A549 (cell line): ENCODE results near the gene PRKN. TPM values are rescaled to one million over a fixed set of nuclear protein-coding genes. Genes with fewer than 3 reads are reported as not detected.

Source experiments
- ATAC-seq, 2 experiments: fragments of 200-7000 bp in 1 of 2; fragments of >200 bp in 1 of 2; cut with Nextera tagmentation in 1 of 2; cut with Tn5 transposase in 1 of 2; 3 replicates each; pipeline versions ENCODE4 v1.8.0 to v1.9.1; 2018 to 2020; ENCODE audit warnings: mild to moderate bottlenecking in 1 of 2, moderate library complexity in 1 of 2
- CTCF ChIA-PET: fragments of 300-600 bp; sonication (Branson Sonifier 250); formaldehyde crosslinking; extraction: SDS; loops from one replicate; lab custom pipeline; 2021; ENCODE audit warnings: antibody characterized with exemption, inconsistent platforms; lab: Yijun Ruan, JAX
- POLR2A ChIA-PET: fragments of 350-600 bp; formaldehyde crosslinking; extraction: SDS; loops from one replicate; lab custom pipeline; 2021; ENCODE audit warnings: antibody characterized with exemption, inconsistent platforms; lab: Yijun Ruan, JAX
- DNase-seq, 2 experiments: peaks; one replicate each; pipeline versions ENCODE4 v3.0.0 to v3.0.0-alpha.2; 2011 to 2016; ENCODE audit warnings: low read depth in 1 of 2, low spot score in 1 of 2
- FAIRE-seq: peaks from 2 replicates; lab custom pipeline; 2011; peaks lifted over from hg19 to GRCh38; lab: Jason Lieb, UNC
- H3K27ac ChIP-seq, 2 experiments: fragments of >200 bp; sonication (Bioruptor Twin); formaldehyde crosslinking; 3 replicates each; pipeline ENCODE4 v1.5.1; 2016 to 2017
- H3K4me1 ChIP-seq: fragments of >200 bp; sonication (Bioruptor Twin); formaldehyde crosslinking; 3 replicates; pipeline ENCODE4 v1.6.1; 2016
- H3K4me2 ChIP-seq: fragments of >200 bp; sonication (Bioruptor Twin); formaldehyde crosslinking; 3 replicates; pipeline ENCODE4 v1.6.1; 2016
- H3K4me3 ChIP-seq: fragments of >200 bp; sonication (Bioruptor Twin); formaldehyde crosslinking; 3 replicates; pipeline ENCODE4 v1.5.1; 2016
- H3K9me3 ChIP-seq: fragments of >200 bp; sonication (Bioruptor Twin); formaldehyde crosslinking; 3 replicates; pipeline ENCODE4 v1.6.1; 2016
- CBX8 ChIP-seq: fragments of 200-600 bp; sonication (generic); IDR thresholded peaks from 2 replicates; pipeline ENCODE4 v1.6.1; 2016
- CHD4 ChIP-seq: fragments of 200-600 bp; sonication (generic); IDR thresholded peaks from 2 replicates; pipeline ENCODE4 v1.6.1; 2016; ENCODE audit warnings: antibody characterized with exemption, mild to moderate bottlenecking, borderline replicate concordance
- ESRRA ChIP-seq: fragments of 150-350 bp; IDR thresholded peaks from 2 replicates; pipeline ENCODE4 v1.6.1; 2014; ENCODE audit warnings: mild to moderate bottlenecking, low read length, borderline replicate concordance
- JUNB ChIP-seq: fragments of >200 bp; sonication (Bioruptor Twin); formaldehyde crosslinking; IDR thresholded peaks from 2 replicates; pipeline ENCODE4 v1.6.1; 2016
- MAFK ChIP-seq: fragments of 450-650 bp; IDR thresholded peaks from 2 replicates; pipeline ENCODE4 v1.6.1; 2014; ENCODE audit not compliant: partially characterized antibody
- MYC ChIP-seq: IDR thresholded peaks from 2 replicates; pipeline ENCODE4 v1.6.1; 2012; ENCODE audit warnings: mild to moderate bottlenecking, inconsistent platforms, low read length, improper control_type of control experiment, borderline replicate concordance
- NPAS2 ChIP-seq: fragments of 250-450 bp; sonication (Bioruptor Pico); IDR thresholded peaks from 2 replicates; pipeline ENCODE4 v1.8.0; 2022; ENCODE audit warnings: mild to moderate bottlenecking, moderate library complexity, borderline replicate concordance
- NR3C1 ChIP-seq: fragments of >200 bp; sonication (Bioruptor Twin); formaldehyde crosslinking; IDR thresholded peaks from 3 replicates; pipeline ENCODE4 v1.6.1; 2017
- PHF8 ChIP-seq: fragments of 200-600 bp; sonication (generic); IDR thresholded peaks from 2 replicates; pipeline ENCODE4 v1.6.1; 2016; ENCODE audit warnings: low read depth, mild to moderate bottlenecking, antibody characterized with exemption, moderate library complexity, borderline replicate concordance
- POLR2A ChIP-seq: IDR thresholded peaks from 2 replicates; pipeline ENCODE4 v1.6.1; 2012; ENCODE audit warnings: mild to moderate bottlenecking, low read length
- RAD21 ChIP-seq, 2 experiments: fragments of >200 bp in 1 of 2; sonication (Bioruptor Twin) in 1 of 2; formaldehyde crosslinking in 1 of 2; IDR thresholded peaks in 1 of 2; conservative IDR thresholded peaks in 1 of 2; 2 replicates in 1 of 2; 3 replicates in 1 of 2; pipeline ENCODE4 v1.6.1; 2012 to 2018; ENCODE audit warnings: inconsistent platforms in 1 of 2
- RCOR1 ChIP-seq: fragments of 150-350 bp; IDR thresholded peaks from 2 replicates; pipeline ENCODE4 v1.6.1; 2014; ENCODE audit warnings: antibody characterized with exemption, low read length, low read depth
- SMC3 ChIP-seq: fragments of >200 bp; sonication (Bioruptor Twin); formaldehyde crosslinking; IDR thresholded peaks from 3 replicates; pipeline ENCODE4 v1.6.1; 2018; ENCODE audit warnings: inconsistent platforms
- SREBF2 ChIP-seq: fragments of 450-650 bp; IDR thresholded peaks from 2 replicates; pipeline ENCODE4 v1.6.1; 2014; ENCODE audit warnings: mild to moderate bottlenecking, moderate library complexity
- ZNF302 ChIP-seq: fragments of 250-450 bp; sonication (Bioruptor Pico); IDR thresholded peaks from 2 replicates; pipeline ENCODE4 v1.9.0; 2021; ENCODE audit warnings: inconsistent platforms, mild to moderate bottlenecking, moderate library complexity
- WGBS: methylation state at CpG from one replicate; pipeline ENCODE4 v1.1.6; 2017; ENCODE audit errors: missing lambda C conversion rate; 5-methylcytosine and 5-hydroxymethylcytosine counted together
- polyA plus RNA-seq, 4 experiments: library from polyadenylated mRNA; depleted of rRNA in 3 of 4; stranded (reverse); fragments of >200 nt; fragmentation: RNase III in 1 of 4; extraction: RNeasy Plus Mini Kit Qiagen cat#74134 plus additional on column Dnase treatment in 1 of 4; gene quantifications; 2 replicates in 3 of 4; 3 replicates in 1 of 4; pipeline ENCODE4 v1.2.3, GENCODE V29; 2011 to 2017
- TF ChIP-seq, protein P1 (sequence below): fragments of 250-450 bp; sonication (Bioruptor Pico); IDR thresholded peaks from 2 replicates; pipeline ENCODE4 v1.5.0; 2020; ENCODE audit warnings: low read depth, mild to moderate bottlenecking, moderate library complexity
- TF ChIP-seq, protein P2 (sequence below): fragments of 150-350 bp; IDR thresholded peaks from 2 replicates; pipeline ENCODE4 v1.6.1; 2014; ENCODE audit warnings: low read depth, mild to moderate bottlenecking, low read length
- TF ChIP-seq, protein P3 (sequence below): fragments of >200 bp; sonication (Bioruptor Twin); formaldehyde crosslinking; IDR thresholded peaks from 2 replicates; pipeline ENCODE4 v1.6.1; 2016
- TF ChIP-seq, protein P4 (sequence below): IDR thresholded peaks from 2 replicates; pipeline ENCODE4 v1.6.1; 2012

The PRKN gene
- polyA plus RNA-seq, 2 of the 4 experiments (the other 2 are of a cell fraction) = 0.36 to 0.39 TPM

DNA sequence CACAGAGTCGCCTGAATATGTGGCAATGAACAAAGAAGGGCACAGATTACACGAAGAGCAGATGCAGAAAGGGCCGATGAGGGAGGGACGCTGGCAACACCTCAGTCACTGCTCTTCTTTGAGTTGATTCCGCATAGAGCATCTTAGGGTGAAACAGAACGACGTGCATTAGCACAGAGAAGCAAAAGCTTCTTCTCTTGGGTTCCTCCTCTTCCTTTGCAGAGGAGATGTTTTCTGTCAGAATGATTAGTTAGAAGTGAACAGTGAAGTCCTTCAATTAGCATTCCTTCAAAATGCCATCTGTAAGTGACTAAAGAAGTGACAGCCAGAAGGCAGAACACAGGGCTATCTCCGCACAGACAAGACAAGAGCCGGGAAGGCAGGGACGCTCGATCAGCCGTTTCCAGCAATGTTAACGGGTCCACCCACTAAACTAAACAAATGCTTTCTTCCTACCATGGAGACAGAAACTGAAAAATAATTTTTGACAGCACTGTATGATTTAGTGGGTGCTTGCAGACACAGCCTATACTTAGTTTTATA, 1233.9 kb downstream of the PRKN start:
- no peak for DNase-seq
- Histone ChIP-seq H3K4me2 (no peak overlapping the region), H3K9me3 (no peaks in the 10 kb centered on the region), H3K4me3 (no peak overlapping the region), H3K4me1 (no peaks in the 10 kb centered on the region), H3K27ac (no peak overlapping the region)
- WGBS = 76% methylated on average over 13 of the region's 13 CpGs
- no peak for FAIRE-seq
- no peak for ATAC-seq
- ChIA-PET CTCF (interaction anchor here (2.8 kb wide), 1 partner anchor 75 kb away, joined by 12 read pairs; no protein-coding TSS in a partner anchor), POLR2A (no interaction called here)
- no peak for TF ChIP-seq CBX8
- TF ChIP-seq MYC = no peak
- TF ChIP-seq RAD21 (conservative IDR thresholded peaks at IDR 0.05 in 1 of 2, IDR thresholded peaks at IDR 0.05 in 1 of 2) = no peak
- TF ChIP-seq NR3C1 = no peak
- TF ChIP-seq, protein P1, sequence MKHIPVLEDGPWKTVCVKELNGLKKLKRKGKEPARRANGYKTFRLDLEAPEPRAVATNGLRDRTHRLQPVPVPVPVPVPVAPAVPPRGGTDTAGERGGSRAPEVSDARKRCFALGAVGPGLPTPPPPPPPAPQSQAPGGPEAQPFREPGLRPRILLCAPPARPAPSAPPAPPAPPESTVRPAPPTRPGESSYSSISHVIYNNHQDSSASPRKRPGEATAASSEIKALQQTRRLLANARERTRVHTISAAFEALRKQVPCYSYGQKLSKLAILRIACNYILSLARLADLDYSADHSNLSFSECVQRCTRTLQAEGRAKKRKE = no peak
- TF ChIP-seq CHD4 = no peak
- TF ChIP-seq POLR2A = no peak
- TF ChIP-seq, protein P2, sequence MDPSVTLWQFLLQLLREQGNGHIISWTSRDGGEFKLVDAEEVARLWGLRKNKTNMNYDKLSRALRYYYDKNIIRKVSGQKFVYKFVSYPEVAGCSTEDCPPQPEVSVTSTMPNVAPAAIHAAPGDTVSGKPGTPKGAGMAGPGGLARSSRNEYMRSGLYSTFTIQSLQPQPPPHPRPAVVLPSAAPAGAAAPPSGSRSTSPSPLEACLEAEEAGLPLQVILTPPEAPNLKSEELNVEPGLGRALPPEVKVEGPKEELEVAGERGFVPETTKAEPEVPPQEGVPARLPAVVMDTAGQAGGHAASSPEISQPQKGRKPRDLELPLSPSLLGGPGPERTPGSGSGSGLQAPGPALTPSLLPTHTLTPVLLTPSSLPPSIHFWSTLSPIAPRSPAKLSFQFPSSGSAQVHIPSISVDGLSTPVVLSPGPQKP = no peak
- TF ChIP-seq SMC3 = no peak
- no peak for TF ChIP-seq ESRRA
- TF ChIP-seq JUNB = no peak
- TF ChIP-seq PHF8 = no peak
- TF ChIP-seq SREBF2 = no peak
- no peak for TF ChIP-seq RCOR1
- TF ChIP-seq, protein P3, sequence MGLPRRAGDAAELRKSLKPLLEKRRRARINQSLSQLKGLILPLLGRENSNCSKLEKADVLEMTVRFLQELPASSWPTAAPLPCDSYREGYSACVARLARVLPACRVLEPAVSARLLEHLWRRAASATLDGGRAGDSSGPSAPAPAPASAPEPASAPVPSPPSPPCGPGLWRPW = no peak
- TF ChIP-seq MAFK = no peak
- TF ChIP-seq, protein P4, sequence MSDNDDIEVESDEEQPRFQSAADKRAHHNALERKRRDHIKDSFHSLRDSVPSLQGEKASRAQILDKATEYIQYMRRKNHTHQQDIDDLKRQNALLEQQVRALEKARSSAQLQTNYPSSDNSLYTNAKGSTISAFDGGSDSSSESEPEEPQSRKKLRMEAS = no peak

DNA sequence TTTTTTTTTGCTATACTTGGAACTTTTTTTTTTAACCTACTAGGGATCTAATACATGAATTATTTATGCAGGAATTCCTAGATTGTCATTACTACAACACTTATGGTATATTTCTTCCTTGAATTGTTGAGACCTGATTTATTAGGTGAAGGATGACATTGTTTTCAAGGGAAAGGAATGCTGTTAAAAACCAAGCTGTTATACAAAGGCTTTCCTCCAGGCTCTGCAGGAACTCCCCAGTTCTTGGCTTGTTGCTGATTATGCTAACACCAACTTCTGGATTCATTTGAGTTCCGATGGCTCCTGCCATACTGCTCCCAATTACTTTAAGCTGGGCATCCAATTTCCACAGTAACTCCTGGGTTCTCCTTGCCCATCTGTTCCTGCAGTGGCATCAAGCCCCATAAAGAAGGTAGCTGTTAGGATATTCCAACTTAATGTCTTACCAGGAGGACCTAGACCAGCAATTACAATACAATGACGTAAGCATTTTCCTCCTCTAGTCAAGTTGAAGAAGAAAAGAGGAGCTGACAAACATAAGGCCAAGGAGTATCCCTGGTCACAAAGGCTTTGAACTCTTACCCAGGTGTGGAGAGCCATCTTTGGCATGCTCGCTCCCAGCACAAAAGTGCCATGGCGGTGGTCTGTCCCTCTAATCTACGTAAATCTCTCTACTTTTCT, 1237.8 kb downstream of the PRKN start:
- no peak for TF ChIP-seq NPAS2 (CRISPR knock-in tag)
- WGBS = 97% methylated on average over 5 of the region's 5 CpGs
- ATAC-seq (no peak), DNase-seq (no peak), FAIRE-seq (no peak)
- peaks cover 24% of the 10 kb centered on the region for H3K4me1 ChIP-seq
- H3K27ac ChIP-seq = no peak overlapping the region; a peak in 1 of 6 replicates
- H3K4me2 ChIP-seq = no peak overlapping the region
- H3K4me3 ChIP-seq = no peak overlapping the region
- CTCF ChIA-PET = interaction anchor here (1.2 to 1.3 kb wide), 2 partner anchors 8 to 71 kb away, joined by 4 to 7 read pairs; no protein-coding TSS in a partner anchor
- no peaks in the 10 kb centered on the region for H3K9me3 ChIP-seq
- POLR2A ChIA-PET = no interaction called here

DNA sequence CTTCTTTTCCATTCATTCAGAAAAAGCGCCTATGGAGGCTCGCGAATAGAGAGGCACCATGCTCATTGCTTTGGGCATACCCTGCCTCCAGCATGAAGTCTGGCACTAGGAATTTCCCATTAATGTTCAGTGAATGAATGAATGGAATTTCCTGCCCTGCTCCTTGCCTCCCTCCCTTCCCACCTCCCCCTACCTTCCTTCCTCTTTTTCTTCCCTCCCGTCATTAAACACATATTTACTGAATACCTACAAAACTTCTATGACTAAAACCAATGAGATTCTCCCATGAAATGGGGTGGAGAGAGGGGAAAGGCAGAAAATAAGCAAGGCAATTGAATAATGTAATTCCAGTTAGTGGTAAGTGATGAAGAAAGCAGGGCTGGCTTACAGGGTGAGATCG, 1239.9 kb downstream of the PRKN start:
- WGBS = 71% methylated on average over 5 of the region's 5 CpGs
- CTCF ChIA-PET = no interaction called here
- DNase-seq (peak in 1 of 2 experiments; percentile 16), FAIRE-seq (no peak), ATAC-seq (peak in 1 of 2 experiments; percentile 57; a peak in 3 of 6 replicates)
- peaks cover 24% of the 10 kb centered on the region for H3K4me1 ChIP-seq
- H3K4me3 ChIP-seq = no peak overlapping the region
- TF ChIP-seq ZNF302 = no peak
- TF ChIP-seq ESRRA = no peak
- TF ChIP-seq, protein P2 = no peak
- POLR2A ChIA-PET = no interaction called here
- no peak overlapping the region for H3K4me2 ChIP-seq
- peak overlapping the region; percentile 76 to 87; a peak in 5 of 6 replicates for H3K27ac ChIP-seq
- H3K9me3 ChIP-seq = no peaks in the 10 kb centered on the region
